ENCODE measurements around the gene GLRX.

Gene GLRX, protein sequence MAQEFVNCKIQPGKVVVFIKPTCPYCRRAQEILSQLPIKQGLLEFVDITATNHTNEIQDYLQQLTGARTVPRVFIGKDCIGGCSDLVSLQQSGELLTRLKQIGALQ

DNA sequence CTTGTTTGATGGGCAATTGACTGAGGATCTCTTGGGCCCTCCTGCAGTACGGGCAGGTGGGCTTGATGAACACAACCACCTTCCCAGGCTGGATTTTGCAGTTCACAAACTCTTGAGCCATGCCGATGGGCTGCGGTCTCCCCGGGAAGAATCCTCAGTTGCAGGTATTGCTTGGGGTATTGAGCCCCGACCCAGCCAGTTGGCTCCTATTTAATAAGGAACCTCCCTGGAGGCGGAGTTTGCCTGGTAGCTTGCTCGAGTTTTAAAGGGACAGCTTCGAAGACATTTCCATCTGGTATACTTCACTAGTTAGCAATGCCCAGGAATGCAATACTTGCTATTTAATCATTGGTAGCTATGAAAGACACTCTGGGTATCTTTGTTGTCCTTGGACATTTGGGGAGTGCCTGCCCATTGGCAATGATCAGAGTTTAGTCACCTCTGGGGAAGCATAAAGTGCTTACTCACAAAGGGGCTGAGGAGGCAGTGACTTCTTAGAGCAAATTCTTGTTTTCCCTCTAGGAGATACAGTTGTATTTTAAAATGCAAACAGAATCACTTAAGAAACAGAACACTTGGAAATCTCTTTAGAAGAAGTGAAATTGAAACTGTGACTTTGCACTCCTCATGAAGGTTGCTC lies at the start of gene GLRX:
Gene GLRX, minus strand, starts transcription at position 185 of the 640 bp plus-strand sequence. Its CDS starts 64 bp downstream, at position 121.
- no peak for TF ChIP-seq EP300 (IDR thresholded peaks at IDR 0.05; ENCODE audit: borderline replicate concordance)
- peak; percentile 53; the same call in 1 of the 2 replicates for TF ChIP-seq TEAD4 (IDR thresholded peaks at IDR 0.05)
- TF ChIP-seq, protein P1, sequence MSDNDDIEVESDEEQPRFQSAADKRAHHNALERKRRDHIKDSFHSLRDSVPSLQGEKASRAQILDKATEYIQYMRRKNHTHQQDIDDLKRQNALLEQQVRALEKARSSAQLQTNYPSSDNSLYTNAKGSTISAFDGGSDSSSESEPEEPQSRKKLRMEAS (IDR thresholded peaks at IDR 0.05) = peak; percentile 56

DNA sequence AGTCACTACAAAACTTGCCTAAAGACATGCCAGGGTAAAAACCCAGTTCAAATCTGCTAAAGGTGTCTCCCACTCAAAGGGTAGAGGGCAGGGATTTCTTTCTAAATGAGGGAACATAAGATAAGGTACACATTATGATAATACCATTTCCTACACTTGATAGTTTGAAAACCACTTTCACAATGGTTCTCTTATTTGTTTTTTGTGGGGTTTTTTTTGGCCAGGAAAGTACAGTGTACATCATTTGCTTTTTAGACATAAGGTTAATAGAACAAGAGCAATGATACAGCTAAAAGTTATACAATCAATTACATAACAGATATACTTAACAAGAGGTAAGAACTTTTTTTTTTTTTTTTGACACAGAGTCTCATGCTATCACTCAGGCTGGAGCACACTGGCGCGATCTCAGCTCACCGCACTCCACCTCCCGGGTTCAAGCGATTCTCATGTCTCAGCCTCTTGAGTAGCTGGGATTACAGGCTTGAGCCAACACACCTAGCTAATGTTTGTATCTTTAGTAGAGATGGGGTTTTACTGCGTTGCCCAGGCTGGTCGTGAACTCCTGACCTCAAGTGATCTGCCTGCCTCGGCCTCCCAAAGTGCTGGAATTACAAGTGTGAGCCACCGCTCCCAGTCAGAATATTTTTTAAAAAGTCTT lies 48.8 kb upstream of the GLRX start:
- TF ChIP-seq YY1 (IDR thresholded peaks at IDR 0.05; ENCODE audit: low read depth) = no peak
- TF ChIP-seq ZBTB7A (IDR thresholded peaks at IDR 0.05; ENCODE audit: low read depth) = no peak
- TF ChIP-seq, protein P1 (IDR thresholded peaks at IDR 0.05) = no peak
- TF ChIP-seq NFIC (IDR thresholded peaks at IDR 0.05) = no peak
- no peak for TF ChIP-seq CREB1 (IDR thresholded peaks at IDR 0.05; ENCODE audit: low read depth)
- TF ChIP-seq TAF1 (IDR thresholded peaks at IDR 0.05; ENCODE audit: low read depth) = no peak
- TF ChIP-seq RAD21 (IDR thresholded peaks at IDR 0.05; ENCODE audit: low read depth) = no peak
- TF ChIP-seq EGR1 (IDR thresholded peaks at IDR 0.05) = no peak
- TF ChIP-seq TEAD4 (IDR thresholded peaks at IDR 0.05) = no peak
- TF ChIP-seq CEBPB (IDR thresholded peaks at IDR 0.05) = no peak
- no peak for TF ChIP-seq TCF12 (IDR thresholded peaks at IDR 0.05; ENCODE audit: low read depth)
- TF ChIP-seq, protein P2, sequence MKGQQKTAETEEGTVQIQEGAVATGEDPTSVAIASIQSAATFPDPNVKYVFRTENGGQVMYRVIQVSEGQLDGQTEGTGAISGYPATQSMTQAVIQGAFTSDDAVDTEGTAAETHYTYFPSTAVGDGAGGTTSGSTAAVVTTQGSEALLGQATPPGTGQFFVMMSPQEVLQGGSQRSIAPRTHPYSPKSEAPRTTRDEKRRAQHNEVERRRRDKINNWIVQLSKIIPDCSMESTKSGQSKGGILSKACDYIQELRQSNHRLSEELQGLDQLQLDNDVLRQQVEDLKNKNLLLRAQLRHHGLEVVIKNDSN (IDR thresholded peaks at IDR 0.05) = no peak
- TF ChIP-seq, protein P3, sequence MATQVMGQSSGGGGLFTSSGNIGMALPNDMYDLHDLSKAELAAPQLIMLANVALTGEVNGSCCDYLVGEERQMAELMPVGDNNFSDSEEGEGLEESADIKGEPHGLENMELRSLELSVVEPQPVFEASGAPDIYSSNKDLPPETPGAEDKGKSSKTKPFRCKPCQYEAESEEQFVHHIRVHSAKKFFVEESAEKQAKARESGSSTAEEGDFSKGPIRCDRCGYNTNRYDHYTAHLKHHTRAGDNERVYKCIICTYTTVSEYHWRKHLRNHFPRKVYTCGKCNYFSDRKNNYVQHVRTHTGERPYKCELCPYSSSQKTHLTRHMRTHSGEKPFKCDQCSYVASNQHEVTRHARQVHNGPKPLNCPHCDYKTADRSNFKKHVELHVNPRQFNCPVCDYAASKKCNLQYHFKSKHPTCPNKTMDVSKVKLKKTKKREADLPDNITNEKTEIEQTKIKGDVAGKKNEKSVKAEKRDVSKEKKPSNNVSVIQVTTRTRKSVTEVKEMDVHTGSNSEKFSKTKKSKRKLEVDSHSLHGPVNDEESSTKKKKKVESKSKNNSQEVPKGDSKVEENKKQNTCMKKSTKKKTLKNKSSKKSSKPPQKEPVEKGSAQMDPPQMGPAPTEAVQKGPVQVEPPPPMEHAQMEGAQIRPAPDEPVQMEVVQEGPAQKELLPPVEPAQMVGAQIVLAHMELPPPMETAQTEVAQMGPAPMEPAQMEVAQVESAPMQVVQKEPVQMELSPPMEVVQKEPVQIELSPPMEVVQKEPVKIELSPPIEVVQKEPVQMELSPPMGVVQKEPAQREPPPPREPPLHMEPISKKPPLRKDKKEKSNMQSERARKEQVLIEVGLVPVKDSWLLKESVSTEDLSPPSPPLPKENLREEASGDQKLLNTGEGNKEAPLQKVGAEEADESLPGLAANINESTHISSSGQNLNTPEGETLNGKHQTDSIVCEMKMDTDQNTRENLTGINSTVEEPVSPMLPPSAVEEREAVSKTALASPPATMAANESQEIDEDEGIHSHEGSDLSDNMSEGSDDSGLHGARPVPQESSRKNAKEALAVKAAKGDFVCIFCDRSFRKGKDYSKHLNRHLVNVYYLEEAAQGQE (IDR thresholded peaks at IDR 0.05; ENCODE audit: low read depth) = no peak
- TF ChIP-seq EP300 (IDR thresholded peaks at IDR 0.05; ENCODE audit: borderline replicate concordance) = no peak

DNA sequence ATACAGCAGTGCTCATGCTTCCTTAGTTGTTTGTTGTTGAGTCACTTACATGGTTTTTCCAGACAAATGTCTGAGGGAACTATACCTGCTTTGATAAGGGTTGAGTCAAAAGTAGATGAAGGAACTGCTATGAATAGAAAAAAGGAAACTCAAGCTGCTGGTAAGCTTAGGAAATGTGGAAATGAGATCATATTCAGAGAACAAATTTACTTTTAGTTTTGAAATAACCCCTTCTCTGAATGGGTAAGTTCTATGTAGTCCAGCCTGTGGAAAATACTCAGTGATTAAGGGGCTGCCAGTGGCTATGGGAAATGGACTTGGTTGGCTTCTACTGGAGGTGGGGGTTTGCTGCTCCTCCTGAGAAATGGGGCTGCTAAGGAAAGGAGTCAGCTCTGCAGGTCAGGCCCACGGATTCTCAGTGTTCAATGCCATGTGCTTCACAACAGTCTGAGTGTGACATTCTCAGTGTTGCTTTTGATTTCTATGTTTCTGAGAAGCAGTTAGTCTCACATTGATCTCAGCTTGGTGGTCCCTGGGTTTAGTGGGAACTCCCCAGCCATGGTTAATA lies 47.7 kb upstream of the GLRX start:
- TF ChIP-seq, protein P2 (IDR thresholded peaks at IDR 0.05) = no peak
- TF ChIP-seq TCF12 (IDR thresholded peaks at IDR 0.05; ENCODE audit: low read depth) (no peak), EGR1 (IDR thresholded peaks at IDR 0.05) (no peak), FOXM1 (IDR thresholded peaks at IDR 0.05; ENCODE audit: borderline replicate concordance, low read depth) (no peak), RAD21 (IDR thresholded peaks at IDR 0.05; ENCODE audit: low read depth) (no peak), TEAD4 (IDR thresholded peaks at IDR 0.05) (no peak), NFIC (IDR thresholded peaks at IDR 0.05) (no peak), CEBPB (IDR thresholded peaks at IDR 0.05) (no peak), EP300 (IDR thresholded peaks at IDR 0.05; ENCODE audit: borderline replicate concordance) (no peak), TAF1 (IDR thresholded peaks at IDR 0.05; ENCODE audit: low read depth) (no peak)
- TF ChIP-seq, protein P3 (IDR thresholded peaks at IDR 0.05; ENCODE audit: low read depth) = no peak

DNA sequence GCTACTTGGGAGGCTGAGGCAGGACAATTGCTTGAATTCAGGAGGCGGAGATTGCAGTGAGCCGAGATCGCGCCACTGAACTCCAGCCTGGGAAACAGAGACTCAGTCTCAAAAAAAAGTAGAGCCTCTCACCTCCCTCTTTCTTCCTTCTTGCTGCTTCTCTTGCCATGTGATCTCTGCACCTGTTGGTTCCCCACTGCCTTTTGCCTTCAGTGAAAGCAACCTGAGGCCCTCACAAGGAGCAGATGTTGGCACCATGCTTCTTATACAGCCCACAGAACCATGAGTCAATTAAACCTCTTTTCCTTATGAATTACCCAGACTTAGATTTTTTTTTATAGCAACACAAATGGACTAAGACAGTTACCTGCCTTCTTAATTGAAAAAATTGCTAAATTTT lies 45.6 kb upstream of the GLRX start:
- TF ChIP-seq EGR1 (IDR thresholded peaks at IDR 0.05) = no peak

DNA sequence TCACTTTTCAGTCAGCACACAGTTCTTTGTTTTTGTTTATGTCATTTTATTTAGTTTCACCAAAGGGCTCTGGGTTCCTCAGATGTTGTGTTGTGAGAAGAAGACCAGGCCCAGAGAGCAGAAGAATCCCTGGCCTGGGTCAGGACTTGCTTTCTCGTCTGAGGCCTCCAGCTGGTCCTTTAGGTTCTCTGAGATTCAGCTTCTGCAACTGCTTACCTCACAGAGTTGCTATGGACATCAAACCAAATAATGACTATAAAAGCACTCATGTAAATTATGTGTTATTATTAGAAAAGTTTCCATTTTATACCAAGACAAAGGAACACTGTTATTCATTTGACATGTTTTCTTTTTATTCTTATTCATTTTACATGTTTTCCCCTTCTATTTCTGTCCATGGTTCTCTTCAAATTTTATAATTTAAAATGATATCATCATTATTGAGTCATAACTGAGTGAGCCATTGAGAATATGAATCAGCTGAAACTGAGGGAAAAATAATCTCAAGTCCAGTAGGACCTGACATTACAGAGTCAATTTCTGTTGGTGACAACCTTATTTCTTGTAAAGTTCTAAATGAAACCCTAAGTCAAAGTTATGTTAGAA lies 44.0 kb upstream of the GLRX start:
- no peak for TF ChIP-seq TEAD4 (IDR thresholded peaks at IDR 0.05)
- no peak for TF ChIP-seq EP300 (IDR thresholded peaks at IDR 0.05; ENCODE audit: borderline replicate concordance)
- TF ChIP-seq, protein P2 (IDR thresholded peaks at IDR 0.05) = no peak
- TF ChIP-seq TAF1 (IDR thresholded peaks at IDR 0.05; ENCODE audit: low read depth) = no peak
